Mesodermal cell (in vitro differentiated cells): ENCODE data around the gene TTK.
"Not testable (repeated sequence)": the region's sequence is repeated elsewhere in the genome, so short reads cannot be mapped to it uniquely, and the experiment has no call there.

Experiments used
- H3K27ac ChIP-seq: 2 replicates; pipeline ENCODE4 v1.7.0; 2013; ENCODE audit warnings: mild to moderate bottlenecking, low read depth, low read length, moderate library complexity; ENCODE audit not compliant: severe bottlenecking
- H3K36me3 ChIP-seq: 2 replicates; pipeline ENCODE4 v1.7.1; 2013; ENCODE audit warnings: mild to moderate bottlenecking, low read length, moderate library complexity; ENCODE audit not compliant: control insufficient read depth, insufficient read depth
- H3K4me1 ChIP-seq: one replicate; pipeline ENCODE4 v1.7.1; 2013; ENCODE audit warnings: mild to moderate bottlenecking, low read length; ENCODE audit not compliant: insufficient read depth, control insufficient read depth, poor library complexity, severe bottlenecking
- H3K4me3 ChIP-seq: 2 replicates; pipeline ENCODE4 v1.7.0; 2013; ENCODE audit warnings: low read length, control low read depth, mild to moderate bottlenecking; ENCODE audit not compliant: insufficient read depth, poor library complexity, severe bottlenecking; ENCODE audit errors: extremely low read depth
- H3K9me3 ChIP-seq: 2 replicates; pipeline ENCODE4 v1.7.1; 2013; ENCODE audit warnings: mild to moderate bottlenecking, low read length, moderate library complexity; ENCODE audit not compliant: control insufficient read depth
- WGBS, 2 experiments: methylation state at CpG; one replicate each; pipeline ENCODE4 v1.1.5; 2013; ENCODE audit warnings: missing lambda C conversion rate in 2 of 2; ENCODE audit not compliant: insufficient coverage in 2 of 2; 5-methylcytosine and 5-hydroxymethylcytosine counted together

Gene TTK

GRCh38 chr6:80021131-80021530 is 16.7 kb downstream of the TTK start:
- no peak overlapping the region for H3K27ac ChIP-seq

GRCh38 chr6:80021591-80021990 is 17.1 kb downstream of the TTK start:
- no peak overlapping the region for H3K27ac ChIP-seq
- H3K36me3 ChIP-seq: peaks cover 62% of the 10 kb centered on the region
- WGBS, 2 experiments: 84 to 100% methylated on average over 2 of the region's 3 CpGs

More at GRCh38 chr6:80021131-80021530, 16.7 kb downstream of the TTK start:
- H3K36me3 ChIP-seq: peaks cover 62% of the 10 kb centered on the region
- no peaks in the 10 kb centered on the region for H3K9me3 ChIP-seq
- no peak overlapping the region for H3K4me3 ChIP-seq
- WGBS, 2 experiments: 94 to 96% methylated on average over 2 of the region's 3 CpGs
- H3K4me1 ChIP-seq: no peaks in the 10 kb centered on the region

GRCh38 chr6:80022803-80023202 is 18.4 kb downstream of the TTK start:
- WGBS, 2 experiments: 92 to 100% methylated on average over 1 to 4 of the region's 4 CpGs
- Histone ChIP-seq H3K36me3 (peaks cover 62% of the 10 kb centered on the region), H3K4me3 (no peak overlapping the region), H3K9me3 (no peaks in the 10 kb centered on the region), H3K4me1 (no peaks in the 10 kb centered on the region), H3K27ac (no peak overlapping the region)

More at GRCh38 chr6:80021591-80021990, 17.1 kb downstream of the TTK start:
- Histone ChIP-seq H3K4me3 (no peak overlapping the region), H3K4me1 (no peaks in the 10 kb centered on the region), H3K9me3 (no peaks in the 10 kb centered on the region)

GRCh38 chr6:80028589-80028988 is 24.1 kb downstream of the TTK start:
- Histone ChIP-seq H3K36me3 (peaks cover 77% of the 10 kb centered on the region), H3K4me3 (no peak overlapping the region)
- no CpG with 5 or more reads among the region's 3 CpGs for WGBS, 2 experiments

GRCh38 chr6:80029470-80029869 is 25.0 kb downstream of the TTK start:
- WGBS, 2 experiments: 94 to 95% methylated on average over 3 of the region's 3 CpGs
- H3K27ac ChIP-seq: no peak overlapping the region
- no peaks in the 10 kb centered on the region for H3K4me1 ChIP-seq
- no peaks in the 10 kb centered on the region for H3K9me3 ChIP-seq
- H3K36me3 ChIP-seq: peaks cover 78% of the 10 kb centered on the region
- no peak overlapping the region for H3K4me3 ChIP-seq

More at GRCh38 chr6:80028589-80028988, 24.1 kb downstream of the TTK start:
- Histone ChIP-seq H3K4me1 (no peaks in the 10 kb centered on the region), H3K27ac (no peak overlapping the region), H3K9me3 (no peaks in the 10 kb centered on the region)

GRCh38 chr6:80048220-80048619 is 43.8 kb downstream of the TTK start:
- not testable (repeated sequence) for H3K4me1 ChIP-seq, H3K9me3 ChIP-seq, H3K27ac ChIP-seq, H3K4me3 ChIP-seq
- H3K36me3 ChIP-seq: peaks cover 19% of the 10 kb centered on the region
- WGBS, 2 experiments: no CpG with 5 or more reads among the region's 3 CpGs

GRCh38 chr6:80060774-80061173 is 56.3 kb downstream of the TTK start:
- no peak overlapping the region for H3K4me3 ChIP-seq

GRCh38 chr6:80068146-80068545 is 63.7 kb downstream of the TTK start:
- H3K9me3 ChIP-seq, H3K36me3 ChIP-seq, H3K4me3 ChIP-seq, H3K27ac ChIP-seq, H3K4me1 ChIP-seq: not testable (repeated sequence)
- 90% methylated on average over 2 of the region's 7 CpGs; no CpG with 5 or more reads in 1 of the 2 experiments for WGBS, 2 experiments

More at GRCh38 chr6:80060774-80061173, 56.3 kb downstream of the TTK start:
- H3K36me3 ChIP-seq: no peaks in the 10 kb centered on the region
- H3K27ac ChIP-seq: no peak overlapping the region
- no peaks in the 10 kb centered on the region for H3K9me3 ChIP-seq
- H3K4me1 ChIP-seq: no peaks in the 10 kb centered on the region

- 94 to 96% methylated on average over 14 to 16 of the region's 19 CpGs for WGBS, 2 experiments
- not testable (repeated sequence) for H3K9me3 ChIP-seq, H3K4me1 ChIP-seq, H3K36me3 ChIP-seq, H3K27ac ChIP-seq, H3K4me3 ChIP-seq
These were observed 66.0 kb downstream of the TTK start for GRCh38 chr6:80070431-80070830.

GRCh38 chr6:80077067-80077466 is 72.6 kb downstream of the TTK start:
- Histone ChIP-seq H3K4me1 (no peaks in the 10 kb centered on the region), H3K4me3 (no peak overlapping the region), H3K9me3 (no peaks in the 10 kb centered on the region), H3K27ac (no peak overlapping the region), H3K36me3 (no peaks in the 10 kb centered on the region)
- WGBS, 2 experiments: no CpG with 5 or more reads among the region's 1 CpG

- Histone ChIP-seq H3K27ac (no peak overlapping the region), H3K4me3 (no peak overlapping the region), H3K4me1 (no peaks in the 10 kb centered on the region), H3K9me3 (no peaks in the 10 kb centered on the region), H3K36me3 (no peaks in the 10 kb centered on the region)
- WGBS, 2 experiments: 92 to 100% methylated on average over 4 to 6 of the region's 6 CpGs
These were observed 84.2 kb downstream of the TTK start for GRCh38 chr6:80088637-80089036.

GRCh38 chr6:80091506-80091905 is 87.1 kb downstream of the TTK start:
- no peaks in the 10 kb centered on the region for H3K9me3 ChIP-seq
- no peaks in the 10 kb centered on the region for H3K4me1 ChIP-seq
- no peak overlapping the region for H3K27ac ChIP-seq
- H3K36me3 ChIP-seq: no peaks in the 10 kb centered on the region
- no peak overlapping the region for H3K4me3 ChIP-seq
